Ishikawa (cell line): Measurements from ENCODE around the gene GPC1.

Experiments
- CEBPB ChIP-seq: IDR thresholded peaks from 2 replicates; pipeline ENCODE4 v1.6.1; 2012
- EP300 ChIP-seq: IDR thresholded peaks from 2 replicates; pipeline ENCODE4 v1.6.1; 2012; ENCODE audit warnings: borderline replicate concordance
- MAX ChIP-seq: IDR thresholded peaks from 2 replicates; pipeline ENCODE4 v1.6.1; 2012
- RAD21 ChIP-seq: IDR thresholded peaks from 2 replicates; pipeline ENCODE4 v1.6.1; 2012; ENCODE audit warnings: low read depth
- REST ChIP-seq: IDR thresholded peaks from 2 replicates; pipeline ENCODE4 v1.6.1; 2012; ENCODE audit warnings: low read depth, mild to moderate bottlenecking
- TAF1 ChIP-seq: IDR thresholded peaks from 2 replicates; pipeline ENCODE4 v1.6.1; 2012; ENCODE audit warnings: low read depth, mild to moderate bottlenecking
- YY1 ChIP-seq: IDR thresholded peaks from 2 replicates; pipeline ENCODE4 v1.6.1; 2012; ENCODE audit warnings: low read depth

- TF ChIP-seq TAF1: no peak
- TF ChIP-seq CEBPB: no peak
- TF ChIP-seq YY1: no peak
- no peak for TF ChIP-seq MAX
- TF ChIP-seq REST: no peak
- no peak for TF ChIP-seq RAD21
- no peak for TF ChIP-seq EP300
These were observed 37.9 kb upstream of the GPC1 start for GRCh38 chr2:240397542-240397916.
